ENCODE data around the gene SPPL2C.

DNA sequence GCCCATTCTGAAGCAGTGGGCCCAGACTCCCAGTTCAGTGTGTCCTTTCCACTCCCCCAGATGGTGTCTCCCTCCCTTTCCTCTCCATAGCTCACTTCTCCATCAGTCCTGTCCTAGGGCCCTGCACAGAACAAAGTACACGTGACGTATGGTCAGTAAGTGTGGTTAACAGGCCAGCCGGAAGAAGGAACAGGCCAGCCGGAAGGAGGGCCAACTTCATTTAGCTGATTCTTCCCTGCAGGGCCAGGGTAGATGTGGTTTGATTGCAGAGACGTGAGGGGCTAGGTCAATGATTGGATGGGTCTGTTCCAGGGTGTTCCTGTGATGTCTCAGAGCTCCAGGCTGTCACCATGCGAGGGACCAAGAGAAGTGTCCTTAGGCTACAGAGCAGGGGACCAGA is 28.9 kb upstream of the SPPL2C start:
- TF ChIP-seq ZFP3 (CRISPR knock-in tag; IDR thresholded peaks at IDR 0.05): no peak
- TF ChIP-seq TOX (CRISPR knock-in tag; IDR thresholded peaks at IDR 0.05; ENCODE audit: borderline replicate concordance): no peak
- TF ChIP-seq, protein P1, sequence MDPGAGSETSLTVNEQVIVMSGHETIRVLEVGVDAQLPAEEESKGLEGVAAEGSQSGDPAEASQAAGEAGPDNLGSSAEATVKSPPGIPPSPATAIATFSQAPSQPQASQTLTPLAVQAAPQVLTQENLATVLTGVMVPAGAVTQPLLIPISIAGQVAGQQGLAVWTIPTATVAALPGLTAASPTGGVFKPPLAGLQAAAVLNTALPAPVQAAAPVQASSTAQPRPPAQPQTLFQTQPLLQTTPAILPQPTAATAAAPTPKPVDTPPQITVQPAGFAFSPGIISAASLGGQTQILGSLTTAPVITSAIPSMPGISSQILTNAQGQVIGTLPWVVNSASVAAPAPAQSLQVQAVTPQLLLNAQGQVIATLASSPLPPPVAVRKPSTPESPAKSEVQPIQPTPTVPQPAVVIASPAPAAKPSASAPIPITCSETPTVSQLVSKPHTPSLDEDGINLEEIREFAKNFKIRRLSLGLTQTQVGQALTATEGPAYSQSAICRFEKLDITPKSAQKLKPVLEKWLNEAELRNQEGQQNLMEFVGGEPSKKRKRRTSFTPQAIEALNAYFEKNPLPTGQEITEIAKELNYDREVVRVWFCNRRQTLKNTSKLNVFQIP (CRISPR knock-in tag; IDR thresholded peaks at IDR 0.05; ENCODE audit: borderline replicate concordance, low read depth): no peak
- no peak for TF ChIP-seq ARNTL (CRISPR knock-in tag; IDR thresholded peaks at IDR 0.05; ENCODE audit: borderline replicate concordance, low read depth)
- no peak for TF ChIP-seq OSR1 (CRISPR knock-in tag; IDR thresholded peaks at IDR 0.05)
- TF ChIP-seq PPARA (CRISPR knock-in tag; IDR thresholded peaks at IDR 0.05; ENCODE audit: borderline replicate concordance): no peak
- no peak for TF ChIP-seq RARB (CRISPR knock-in tag; IDR thresholded peaks at IDR 0.05)
- no peak for TF ChIP-seq ZNF8 (CRISPR knock-in tag; IDR thresholded peaks at IDR 0.05)
- TF ChIP-seq, protein P2, sequence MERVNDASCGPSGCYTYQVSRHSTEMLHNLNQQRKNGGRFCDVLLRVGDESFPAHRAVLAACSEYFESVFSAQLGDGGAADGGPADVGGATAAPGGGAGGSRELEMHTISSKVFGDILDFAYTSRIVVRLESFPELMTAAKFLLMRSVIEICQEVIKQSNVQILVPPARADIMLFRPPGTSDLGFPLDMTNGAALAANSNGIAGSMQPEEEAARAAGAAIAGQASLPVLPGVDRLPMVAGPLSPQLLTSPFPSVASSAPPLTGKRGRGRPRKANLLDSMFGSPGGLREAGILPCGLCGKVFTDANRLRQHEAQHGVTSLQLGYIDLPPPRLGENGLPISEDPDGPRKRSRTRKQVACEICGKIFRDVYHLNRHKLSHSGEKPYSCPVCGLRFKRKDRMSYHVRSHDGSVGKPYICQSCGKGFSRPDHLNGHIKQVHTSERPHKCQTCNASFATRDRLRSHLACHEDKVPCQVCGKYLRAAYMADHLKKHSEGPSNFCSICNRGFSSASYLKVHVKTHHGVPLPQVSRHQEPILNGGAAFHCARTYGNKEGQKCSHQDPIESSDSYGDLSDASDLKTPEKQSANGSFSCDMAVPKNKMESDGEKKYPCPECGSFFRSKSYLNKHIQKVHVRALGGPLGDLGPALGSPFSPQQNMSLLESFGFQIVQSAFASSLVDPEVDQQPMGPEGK (CRISPR knock-in tag; IDR thresholded peaks at IDR 0.05; ENCODE audit: borderline replicate concordance): no peak
